HG03460 (cell line): Measurements from ENCODE around the gene PVALEF.
"Not testable (repeated sequence)": the region's sequence is repeated elsewhere in the genome, so short reads cannot be mapped to it uniquely, and the experiment has no call there.

Experiments used
- ATAC-seq: cut with Tn5 transposase; IDR thresholded peaks from one replicate; pipeline ENCODE4 v1.9.1; 2021; ENCODE audit not compliant: unreplicated experiment

PVALEF gene

GRCh38 chr17:81143200-81143527 is 22.1 kb upstream of the PVALEF start:
- no peak for ATAC-seq

GRCh38 chr17:81143717-81144422 is 21.4 kb upstream of the PVALEF start:
- no peak for ATAC-seq

GRCh38 chr17:81144423-81144781 is 20.9 kb upstream of the PVALEF start:
- no peak for ATAC-seq

- not testable (repeated sequence) for ATAC-seq
Observed at GRCh38 chr17:81146208-81146607, 19.1 kb upstream of the PVALEF start.

GRCh38 chr17:81147701-81148100 is 17.6 kb upstream of the PVALEF start:
- no peak for ATAC-seq

GRCh38 chr17:81148571-81148970 is 16.7 kb upstream of the PVALEF start:
- ATAC-seq: no peak

- no peak for ATAC-seq
Observed at GRCh38 chr17:81148986-81149533, 16.2 kb upstream of the PVALEF start.

- no peak for ATAC-seq
Observed at GRCh38 chr17:81150377-81151077, 14.8 kb upstream of the PVALEF start.

- no peak for ATAC-seq
Observed at GRCh38 chr17:81151278-81151677, 14.0 kb upstream of the PVALEF start.

GRCh38 chr17:81152288-81152828 is 12.9 kb upstream of the PVALEF start:
- ATAC-seq: no peak

GRCh38 chr17:81153340-81153803 is 11.9 kb upstream of the PVALEF start:
- no peak for ATAC-seq

- ATAC-seq: not testable (repeated sequence)
Observed at GRCh38 chr17:81154016-81154415, 11.3 kb upstream of the PVALEF start.

- ATAC-seq: no peak
Observed at GRCh38 chr17:81154961-81155360, 10.3 kb upstream of the PVALEF start.

GRCh38 chr17:81156866-81157805 is 8.2 kb upstream of the PVALEF start:
- no peak for ATAC-seq

GRCh38 chr17:81157848-81158687 is 7.2 kb upstream of the PVALEF start:
- ATAC-seq: no peak

GRCh38 chr17:81158688-81159590 is 6.4 kb upstream of the PVALEF start:
- ATAC-seq: no peak

- no peak for ATAC-seq
Observed at GRCh38 chr17:81159611-81160265, 5.6 kb upstream of the PVALEF start.

GRCh38 chr17:81160306-81160705 is 5.0 kb upstream of the PVALEF start:
- ATAC-seq: no peak
